Measurements from ENCODE around the gene CHCHD3.

DNA sequence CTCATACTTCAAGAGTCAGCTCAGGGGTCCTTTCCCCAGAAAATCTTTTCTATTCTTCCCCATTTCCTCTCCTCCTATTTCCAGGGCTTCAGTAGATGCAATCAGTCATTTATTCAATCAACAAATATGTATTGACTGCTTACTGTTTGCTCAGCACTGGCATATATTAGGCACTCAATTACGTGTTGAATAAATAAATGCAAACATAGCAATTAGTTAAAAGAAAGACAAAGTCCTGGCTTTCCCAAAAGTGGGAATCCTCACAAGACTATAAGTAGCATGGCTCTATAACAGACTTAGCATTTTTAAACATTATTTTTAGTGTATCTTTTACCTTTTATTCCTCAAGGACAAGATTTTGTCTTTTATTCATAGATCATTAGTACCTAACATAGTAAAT lies 111.6 kb downstream of the CHCHD3 start:
- TF ChIP-seq, protein P1, sequence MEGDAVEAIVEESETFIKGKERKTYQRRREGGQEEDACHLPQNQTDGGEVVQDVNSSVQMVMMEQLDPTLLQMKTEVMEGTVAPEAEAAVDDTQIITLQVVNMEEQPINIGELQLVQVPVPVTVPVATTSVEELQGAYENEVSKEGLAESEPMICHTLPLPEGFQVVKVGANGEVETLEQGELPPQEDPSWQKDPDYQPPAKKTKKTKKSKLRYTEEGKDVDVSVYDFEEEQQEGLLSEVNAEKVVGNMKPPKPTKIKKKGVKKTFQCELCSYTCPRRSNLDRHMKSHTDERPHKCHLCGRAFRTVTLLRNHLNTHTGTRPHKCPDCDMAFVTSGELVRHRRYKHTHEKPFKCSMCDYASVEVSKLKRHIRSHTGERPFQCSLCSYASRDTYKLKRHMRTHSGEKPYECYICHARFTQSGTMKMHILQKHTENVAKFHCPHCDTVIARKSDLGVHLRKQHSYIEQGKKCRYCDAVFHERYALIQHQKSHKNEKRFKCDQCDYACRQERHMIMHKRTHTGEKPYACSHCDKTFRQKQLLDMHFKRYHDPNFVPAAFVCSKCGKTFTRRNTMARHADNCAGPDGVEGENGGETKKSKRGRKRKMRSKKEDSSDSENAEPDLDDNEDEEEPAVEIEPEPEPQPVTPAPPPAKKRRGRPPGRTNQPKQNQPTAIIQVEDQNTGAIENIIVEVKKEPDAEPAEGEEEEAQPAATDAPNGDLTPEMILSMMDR (IDR thresholded peaks at IDR 0.05; ENCODE audit: low read depth, low read length, missing input control), result no peak
- TF ChIP-seq FOXA1 (IDR thresholded peaks at IDR 0.05), result no peak

Measured in liver (tissue), 2 donors.